ENCODE data around the gene USP47.

USP47 gene

DNA sequence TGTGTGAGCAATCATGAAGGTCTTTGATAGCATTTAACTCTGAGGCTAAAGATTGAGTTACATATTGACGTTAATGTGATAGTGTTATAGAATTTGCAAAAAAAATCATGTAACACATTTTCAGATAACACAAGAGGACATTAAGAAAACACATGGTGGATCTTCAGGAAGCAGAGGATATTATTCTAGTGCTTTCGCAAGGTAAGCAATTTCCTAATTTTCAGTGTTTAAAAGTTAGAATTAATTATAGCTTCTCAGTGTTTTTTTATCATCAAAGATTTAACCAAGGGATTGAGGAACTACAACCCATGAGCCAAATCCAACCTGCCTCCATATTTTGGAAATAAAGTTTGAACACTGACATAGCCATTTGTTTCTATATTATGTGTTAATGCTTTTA lies 88.1 kb downstream of the USP47 start:
- in situ Hi-C loops (cut with MboI; ENCODE audit: low sequenced_read_pairs): loop anchor here (25.0 kb wide), 1 partner anchor 107 kb away; no protein-coding TSS in a partner anchor

DNA sequence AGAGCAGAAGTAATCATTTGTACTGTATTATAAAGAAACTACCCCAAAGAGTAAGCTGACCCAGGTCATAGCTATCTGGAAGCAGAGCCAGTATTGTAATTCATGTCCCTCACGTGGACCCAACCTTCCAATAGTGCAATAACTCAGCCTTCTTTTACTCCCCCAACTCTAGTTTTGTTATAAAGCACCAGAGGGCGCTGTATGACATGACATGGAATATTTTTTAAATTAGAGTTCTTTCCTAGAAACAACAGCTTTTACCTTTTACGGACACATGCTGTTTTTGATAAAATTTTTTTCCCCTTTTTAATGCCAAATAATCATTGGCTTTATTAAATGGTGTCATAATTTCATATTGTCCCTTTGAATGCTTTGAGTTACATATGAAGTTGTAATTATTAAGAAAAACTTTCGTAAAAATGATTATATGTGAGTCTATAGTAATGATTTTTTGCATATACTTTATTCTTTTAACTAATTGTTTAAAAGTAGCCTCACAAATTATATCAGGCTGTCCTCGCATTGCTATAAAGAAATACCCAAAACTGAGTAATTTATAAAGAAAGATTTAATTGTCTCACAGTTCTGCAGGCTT lies 89.8 kb downstream of the USP47 start:
- in situ Hi-C loops (cut with MboI; ENCODE audit: low sequenced_read_pairs): loop anchor here (25.0 kb wide), 1 partner anchor 106 kb away; no protein-coding TSS in a partner anchor

DNA sequence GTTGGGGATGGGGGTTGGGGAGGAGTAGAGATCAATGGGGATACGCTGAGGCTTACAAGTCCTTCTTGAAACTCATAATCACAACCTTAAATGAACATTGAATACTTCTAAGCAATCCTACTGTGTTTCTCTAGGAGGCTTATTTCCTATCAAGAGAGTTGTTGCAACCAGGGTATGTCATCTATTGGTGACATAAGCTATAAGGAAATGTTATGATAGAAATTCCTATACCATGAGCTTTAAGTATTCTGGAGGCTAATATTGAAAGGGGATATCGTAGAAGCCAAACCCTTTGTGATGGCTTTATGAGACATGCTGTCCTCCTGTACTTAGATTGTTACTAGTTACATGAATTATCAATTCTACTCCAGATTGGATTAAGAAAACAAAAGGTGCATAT lies 93.8 kb downstream of the USP47 start:
- in situ Hi-C loops (cut with MboI; ENCODE audit: low sequenced_read_pairs): loop anchor here (25.0 kb wide), 1 partner anchor 102 kb away; no protein-coding TSS in a partner anchor

DNA sequence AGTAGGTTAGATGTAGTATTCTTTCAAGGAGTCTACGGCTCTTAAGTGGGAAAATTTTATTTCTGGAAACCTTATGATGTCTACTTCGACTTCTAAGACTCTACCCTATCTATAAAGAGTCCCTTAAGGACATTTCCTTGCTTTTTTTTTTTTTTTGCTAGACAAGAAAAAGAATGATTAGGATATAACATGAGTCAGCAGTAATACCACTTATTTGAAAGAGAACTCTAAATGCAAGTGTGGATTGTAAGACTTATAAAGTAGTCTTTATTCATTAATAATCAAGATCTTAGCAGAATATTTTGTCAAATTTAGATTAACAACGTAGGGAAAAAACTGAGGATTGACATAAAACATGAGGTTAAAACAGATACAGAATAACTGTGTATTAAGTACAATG lies 95.7 kb downstream of the USP47 start:
- in situ Hi-C loops (cut with MboI; ENCODE audit: low sequenced_read_pairs): loop anchor here (25.0 kb wide), 1 partner anchor 100 kb away; no protein-coding TSS in a partner anchor

DNA sequence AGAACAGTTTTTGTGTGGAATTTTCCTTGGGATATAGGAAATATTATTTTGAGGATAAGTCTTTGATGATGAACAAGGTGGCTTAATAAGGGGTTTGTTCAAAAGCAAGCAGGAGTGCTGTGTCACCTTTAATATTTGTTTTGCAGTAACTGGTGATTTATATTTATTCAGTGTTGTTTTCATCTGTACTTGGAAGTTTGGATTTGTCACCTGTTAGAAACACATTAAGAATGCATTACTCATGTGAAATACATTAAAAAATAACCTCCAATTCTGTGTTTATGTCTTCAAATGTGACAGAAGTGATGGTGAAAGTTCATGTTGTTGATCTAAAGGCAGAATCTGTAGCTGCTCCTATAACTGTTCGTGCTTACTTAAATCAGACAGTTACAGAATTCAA lies 96.2 kb downstream of the USP47 start:
- in situ Hi-C loops (cut with MboI; ENCODE audit: low sequenced_read_pairs): loop anchor here (25.0 kb wide), 1 partner anchor 99 kb away; no protein-coding TSS in a partner anchor

DNA sequence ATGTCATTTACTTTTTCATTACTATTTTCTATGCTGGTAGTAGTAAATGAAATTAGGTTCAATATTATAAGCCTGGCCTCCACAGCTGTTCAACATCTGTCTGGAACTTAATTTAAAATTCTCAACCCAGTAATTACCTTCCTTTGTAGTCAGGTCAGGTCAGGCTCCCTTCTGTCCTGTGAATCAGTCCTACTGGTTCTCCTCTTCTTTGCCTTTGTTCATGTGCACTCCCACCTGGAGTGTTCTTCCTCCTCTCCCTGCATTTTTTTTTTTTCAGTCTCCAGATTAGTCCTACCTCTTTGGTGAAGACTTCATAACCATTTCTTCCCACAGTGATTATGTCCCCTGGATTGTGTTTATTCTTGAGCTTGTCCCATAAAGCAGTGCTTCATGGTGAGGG lies 98.8 kb downstream of the USP47 start:
- in situ Hi-C loops (cut with MboI; ENCODE audit: low sequenced_read_pairs): loop anchor here (25.0 kb wide), 1 partner anchor 97 kb away; no protein-coding TSS in a partner anchor

DNA sequence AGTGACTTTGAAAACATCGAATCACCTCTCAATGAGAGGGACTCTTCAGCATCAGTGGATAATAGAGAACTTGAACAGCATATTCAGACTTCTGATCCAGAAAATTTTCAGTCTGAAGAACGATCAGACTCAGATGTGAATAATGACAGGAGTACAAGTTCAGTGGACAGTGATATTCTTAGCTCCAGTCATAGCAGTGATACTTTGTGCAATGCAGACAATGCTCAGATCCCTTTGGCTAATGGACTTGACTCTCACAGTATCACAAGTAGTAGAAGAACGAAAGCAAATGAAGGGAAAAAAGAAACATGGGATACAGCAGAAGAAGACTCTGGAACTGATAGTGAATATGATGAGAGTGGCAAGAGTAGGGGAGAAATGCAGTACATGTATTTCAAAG lies 100.9 kb downstream of the USP47 start:
- in situ Hi-C loops (cut with MboI; ENCODE audit: low sequenced_read_pairs): loop anchor here (25.0 kb wide), 1 partner anchor 95 kb away; no protein-coding TSS in a partner anchor

DNA sequence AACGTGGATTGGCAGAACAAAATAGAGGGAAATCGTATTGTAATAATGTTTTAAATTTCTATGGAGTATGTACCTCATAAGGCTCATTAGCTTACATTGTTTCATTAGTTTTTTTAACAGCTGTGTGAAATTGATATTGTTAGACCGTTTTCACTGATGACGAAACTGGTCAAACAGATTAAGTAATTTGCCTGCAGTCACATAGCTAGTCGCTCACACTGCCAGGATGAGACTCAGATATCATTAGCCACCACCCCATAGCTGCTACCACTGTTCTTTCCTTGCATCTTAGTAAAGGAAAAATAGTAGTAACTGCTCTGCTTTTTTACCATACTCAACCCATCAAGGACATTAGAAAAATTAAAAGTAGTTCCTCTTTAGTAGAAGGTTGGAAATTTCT lies 102.7 kb downstream of the USP47 start:
- in situ Hi-C loops (cut with MboI; ENCODE audit: low sequenced_read_pairs): loop anchor here (25.0 kb wide), 1 partner anchor 93 kb away; no protein-coding TSS in a partner anchor

DNA sequence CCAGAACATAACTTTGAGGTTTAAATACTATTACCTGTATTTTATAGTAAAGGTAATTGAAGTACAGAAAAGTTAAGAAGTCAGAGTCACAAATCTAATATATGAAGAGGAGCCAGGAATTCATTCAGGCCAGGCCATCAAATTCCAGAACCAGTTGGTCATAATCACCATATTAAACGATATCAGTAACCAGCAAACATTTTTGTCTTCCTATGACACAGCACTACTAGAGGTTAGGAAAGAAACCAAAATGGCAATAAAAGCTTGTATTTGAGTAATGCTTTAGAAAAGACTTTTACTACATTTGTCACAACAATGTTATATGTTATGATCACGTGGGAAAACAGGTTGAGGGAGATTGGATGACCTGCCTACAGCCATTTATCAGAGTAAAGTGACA lies 104.4 kb downstream of the USP47 start:
- in situ Hi-C loops (cut with MboI; ENCODE audit: low sequenced_read_pairs): loop anchor here (25.0 kb wide), 1 partner anchor 91 kb away; no protein-coding TSS in a partner anchor

DNA sequence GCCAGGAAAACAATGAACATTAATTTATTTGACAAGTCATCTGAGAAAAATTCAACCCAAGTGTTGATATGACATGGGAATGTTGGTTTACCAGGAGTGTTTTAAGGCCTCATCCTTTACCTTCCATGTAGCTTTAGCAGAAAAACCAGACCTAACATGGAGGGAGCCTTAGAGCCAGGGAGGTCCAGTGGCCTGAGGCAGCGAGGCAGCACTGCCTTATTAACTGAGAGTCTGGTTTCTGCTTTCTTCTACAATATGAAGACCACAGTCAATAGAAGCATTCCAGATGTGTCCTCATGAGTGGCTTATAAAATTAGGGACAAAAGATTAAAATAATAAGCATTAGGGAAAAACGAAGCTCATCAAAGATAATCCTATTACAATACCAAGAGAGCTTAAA lies 105.1 kb downstream of the USP47 start:
- in situ Hi-C loops (cut with MboI; ENCODE audit: low sequenced_read_pairs): loop anchor here (25.0 kb wide), 1 partner anchor 90 kb away; no protein-coding TSS in a partner anchor

DNA sequence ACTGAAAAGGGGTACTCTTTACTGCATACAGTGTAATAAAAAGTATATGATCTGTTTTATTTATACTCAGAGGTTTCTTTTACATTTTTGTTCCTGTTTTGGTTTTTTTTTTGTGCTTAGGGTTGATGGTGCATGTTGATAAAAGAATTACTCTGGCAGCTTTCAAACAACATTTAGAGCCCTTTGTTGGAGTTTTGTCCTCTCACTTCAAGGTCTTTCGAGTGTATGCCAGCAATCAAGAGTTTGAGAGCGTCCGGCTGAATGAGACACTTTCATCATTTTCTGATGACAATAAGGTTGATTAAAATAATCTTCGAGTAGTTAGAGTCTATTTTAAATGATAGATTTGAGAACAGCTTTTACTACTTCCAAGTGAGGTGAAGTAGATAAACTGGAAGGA lies 106.1 kb downstream of the USP47 start:
- in situ Hi-C loops (cut with MboI; ENCODE audit: low sequenced_read_pairs): loop anchor here (25.0 kb wide), 1 partner anchor 89 kb away; no protein-coding TSS in a partner anchor

DNA sequence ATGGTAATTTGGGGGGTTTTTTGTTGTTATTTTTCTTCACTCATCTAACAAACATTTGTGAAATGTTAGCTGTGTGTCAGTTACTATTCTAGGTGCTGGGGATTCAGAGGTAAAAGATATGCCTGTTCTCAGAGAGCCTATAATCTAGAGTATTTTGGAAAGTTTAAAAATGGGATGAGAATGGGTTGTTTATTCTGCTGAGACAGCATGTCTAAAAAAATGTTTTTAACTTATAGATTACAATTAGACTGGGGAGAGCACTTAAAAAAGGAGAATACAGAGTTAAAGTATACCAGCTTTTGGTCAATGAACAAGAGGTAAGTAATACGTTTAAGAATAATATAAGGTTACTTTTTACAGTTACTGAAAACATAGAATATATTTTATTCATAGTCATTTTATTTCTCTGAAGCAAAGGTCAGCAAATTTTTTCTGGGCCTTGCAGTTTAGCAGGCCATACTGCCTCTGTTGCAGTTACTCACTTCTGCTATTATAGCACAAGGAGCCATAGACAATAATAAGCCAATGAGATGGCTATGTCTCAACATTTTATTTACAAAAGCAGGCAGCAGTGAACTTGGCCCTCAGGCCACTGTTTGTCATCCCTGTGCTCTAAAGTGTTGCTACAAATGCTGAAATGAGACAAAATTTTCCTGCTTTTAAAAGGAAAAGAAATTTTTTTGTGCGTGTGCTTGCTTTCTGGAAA lies 106.6 kb downstream of the USP47 start:
- in situ Hi-C loops (cut with MboI; ENCODE audit: low sequenced_read_pairs): loop anchor here (25.0 kb wide), 1 partner anchor 89 kb away; no protein-coding TSS in a partner anchor

DNA sequence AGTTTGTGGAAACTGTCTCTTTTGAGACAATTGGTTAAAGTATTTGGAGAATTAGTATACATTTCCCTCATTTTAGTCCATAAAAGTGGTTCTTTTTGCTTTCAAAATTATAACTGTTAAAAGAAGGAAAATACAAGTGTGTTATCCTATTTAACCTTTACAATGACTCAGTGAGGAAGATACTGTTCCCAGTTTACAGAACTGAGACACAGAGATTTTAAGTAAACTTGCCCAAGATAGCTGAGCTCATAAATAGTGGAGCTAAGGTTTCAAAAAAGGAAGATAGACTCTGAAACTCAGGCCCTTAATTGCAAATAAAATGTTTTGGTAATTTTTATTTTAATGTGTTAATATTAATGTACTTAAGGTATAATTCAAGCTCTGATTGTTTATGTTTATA lies 107.7 kb downstream of the USP47 start:
- in situ Hi-C loops (cut with MboI; ENCODE audit: low sequenced_read_pairs): loop anchor here (25.0 kb wide), 1 partner anchor 88 kb away; no protein-coding TSS in a partner anchor

DNA sequence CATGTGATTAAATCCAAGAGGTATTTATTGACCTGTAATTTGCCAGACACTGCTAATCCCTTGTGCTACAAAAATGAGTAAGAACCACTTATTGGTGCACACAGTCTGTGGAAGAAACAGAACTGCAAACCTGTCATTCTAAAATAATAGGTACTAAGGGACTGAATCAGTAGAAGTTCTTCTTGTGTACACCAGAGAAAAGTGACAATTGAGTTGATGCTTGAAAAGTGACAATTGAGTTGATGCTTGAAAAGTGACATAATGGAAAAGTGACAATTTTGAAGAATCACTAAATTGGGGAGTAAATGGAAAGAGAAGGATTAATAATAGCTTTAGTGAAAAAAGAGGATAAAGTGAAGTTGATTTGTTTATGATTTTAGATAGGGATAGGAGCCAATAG lies 110.3 kb downstream of the USP47 start:
- in situ Hi-C loops (cut with MboI; ENCODE audit: low sequenced_read_pairs): no loop called here

DNA sequence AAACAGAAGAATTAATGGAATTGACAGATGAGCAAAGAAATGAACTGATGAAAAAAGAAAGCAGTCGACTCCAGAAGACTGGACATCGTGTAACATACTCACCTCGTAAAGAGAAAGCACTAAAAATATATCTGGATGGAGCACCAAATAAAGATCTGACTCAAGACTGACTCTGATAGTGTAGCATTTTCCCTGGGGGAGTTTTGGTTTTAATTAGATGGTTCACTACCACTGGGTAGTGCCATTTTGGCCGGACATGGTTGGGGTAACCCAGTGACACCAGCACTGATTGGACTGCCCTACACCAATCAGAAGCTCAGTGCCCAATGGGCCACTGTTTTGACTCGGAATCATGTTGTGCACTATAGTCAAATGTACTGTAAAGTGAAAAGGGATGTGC lies 114.2 kb downstream of the USP47 start:
- in situ Hi-C loops (cut with MboI; ENCODE audit: low sequenced_read_pairs): no loop called here

DNA sequence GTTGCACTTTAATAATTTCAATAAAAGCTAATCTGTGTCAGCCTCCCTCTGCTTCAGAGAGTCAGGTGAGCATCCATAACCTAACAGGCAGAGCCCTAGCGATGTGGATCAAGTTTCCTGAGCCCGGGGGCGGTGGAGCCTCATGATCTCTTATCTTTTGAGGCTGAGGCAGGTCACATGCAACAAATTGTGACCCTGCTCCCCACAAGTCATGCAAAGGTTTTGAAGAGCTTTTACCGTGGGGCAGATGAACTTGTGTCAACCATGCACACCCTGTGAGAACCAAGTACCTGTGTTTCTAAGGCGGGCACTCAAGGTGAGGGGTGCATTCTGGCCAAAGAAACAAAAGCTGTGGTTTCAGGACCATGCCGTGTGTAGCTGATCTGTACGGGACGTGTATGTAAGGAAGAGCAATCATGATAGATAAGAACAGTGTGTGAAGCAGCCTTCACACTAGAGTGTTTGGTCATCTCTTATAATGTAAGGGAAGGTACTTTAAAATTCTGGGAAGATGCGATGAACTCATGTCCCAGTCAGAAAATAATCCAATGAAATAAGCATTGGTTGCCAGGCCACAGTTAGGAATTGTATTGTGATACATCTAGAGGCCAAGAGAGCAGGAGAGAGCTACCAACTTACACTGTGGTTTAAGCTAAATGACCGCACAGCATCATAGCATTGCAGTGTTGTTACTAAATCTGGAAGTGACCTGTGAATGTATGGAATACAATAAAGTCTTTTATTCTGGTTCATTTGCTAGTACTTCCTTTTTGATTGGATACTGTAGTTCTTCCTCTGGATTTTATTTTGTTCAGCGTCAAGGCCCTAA lies 116.8 kb downstream of the USP47 start:
- in situ Hi-C loops (cut with MboI; ENCODE audit: low sequenced_read_pairs): no loop called here

DNA sequence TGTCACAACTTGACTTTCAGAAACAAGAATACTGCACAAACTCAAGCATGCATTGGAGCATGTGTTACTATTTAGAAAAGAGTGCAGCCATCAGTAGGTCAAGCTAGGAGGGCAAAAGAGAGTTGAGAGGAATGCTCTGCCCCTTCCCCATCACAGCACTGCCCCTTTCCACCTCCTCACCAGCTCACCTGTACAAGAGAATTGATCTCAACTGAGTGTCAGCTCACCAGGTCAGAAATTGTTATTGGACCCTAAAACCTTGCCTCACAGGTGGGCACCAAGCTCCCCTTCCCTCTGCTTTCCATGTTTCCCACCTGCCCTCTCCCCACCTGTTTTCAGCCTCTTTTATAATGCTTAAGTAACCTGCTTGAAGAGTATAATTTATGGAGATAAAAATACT lies 117.8 kb downstream of the USP47 start:
- in situ Hi-C loops (cut with MboI; ENCODE audit: low sequenced_read_pairs): no loop called here

DNA sequence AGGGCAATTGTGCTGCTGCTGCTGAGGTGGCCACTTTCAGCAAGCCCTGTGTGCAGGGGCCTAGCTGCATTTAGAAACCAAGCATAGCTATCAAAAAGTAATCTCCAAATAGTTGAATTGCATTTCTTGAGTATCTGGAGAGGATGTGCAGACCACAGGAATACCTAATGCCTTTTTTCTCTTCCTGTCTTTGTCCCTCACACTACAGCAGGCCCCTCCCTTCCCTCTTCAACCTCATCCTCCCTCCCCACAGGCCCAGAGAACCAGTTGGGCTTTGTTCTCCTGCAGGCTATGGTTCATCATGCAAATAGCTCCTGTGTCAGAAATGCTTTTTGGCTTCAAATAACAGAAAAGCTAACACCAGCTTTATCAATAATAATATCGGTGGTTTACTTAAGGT lies 118.9 kb downstream of the USP47 start:
- in situ Hi-C loops (cut with MboI; ENCODE audit: low sequenced_read_pairs): no loop called here

DNA sequence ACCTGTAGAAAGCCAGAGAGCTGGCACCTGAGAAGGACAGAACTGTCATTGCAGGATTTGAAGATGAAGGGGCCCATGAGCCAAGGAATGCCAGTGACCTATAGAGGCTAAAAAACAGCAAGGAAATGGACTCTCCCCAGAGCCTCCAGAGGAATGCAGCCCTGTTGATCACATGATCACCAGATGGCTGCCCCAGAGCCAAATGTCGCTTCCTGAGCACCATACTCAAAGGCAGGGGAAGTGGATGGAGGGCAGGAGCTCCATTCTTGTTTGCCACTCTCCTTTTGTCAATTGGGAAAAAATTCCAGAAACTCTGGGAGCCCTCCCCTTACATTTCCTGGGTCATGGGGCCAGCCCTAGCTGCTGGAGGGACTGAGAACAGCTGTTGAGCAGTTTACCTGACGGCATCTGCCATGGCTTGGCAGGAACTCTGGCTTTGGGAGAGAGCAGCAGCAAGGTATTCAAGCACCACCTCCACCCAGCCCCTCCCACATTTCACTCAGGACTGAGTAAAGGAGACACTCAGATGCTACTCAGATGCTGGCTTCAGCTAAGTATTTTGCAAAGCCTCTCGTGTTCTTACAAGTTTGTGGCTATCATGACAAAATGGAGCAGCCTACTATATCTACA lies 119.7 kb downstream of the USP47 start:
- in situ Hi-C loops (cut with MboI; ENCODE audit: low sequenced_read_pairs): no loop called here

DNA sequence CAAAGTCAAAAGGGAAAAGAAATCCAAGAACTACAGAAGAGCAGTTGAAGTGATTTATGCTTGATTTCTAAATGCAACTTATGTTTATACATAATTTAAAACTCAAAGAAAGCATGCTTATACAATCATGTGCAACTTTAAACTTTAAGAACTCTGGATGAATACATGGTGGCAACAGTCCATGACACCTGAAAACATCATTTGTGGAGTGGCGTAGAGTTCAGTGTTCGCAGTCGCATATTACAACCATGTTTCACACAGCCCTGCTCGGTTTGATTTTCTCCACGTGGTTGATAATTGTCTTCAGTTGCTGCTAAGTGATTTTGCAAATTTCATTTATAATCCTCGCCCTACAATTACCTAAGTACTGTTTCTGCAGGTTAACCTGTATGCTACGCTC lies 121.3 kb downstream of the USP47 start:
- in situ Hi-C loops (cut with MboI; ENCODE audit: low sequenced_read_pairs): no loop called here

Data from HL-60/S4 treated with phorbol 12-myristate 13-acetate at 8.2 ng/mL for 4 days and 3 days (cell line).